Measurements from ENCODE around the gene MAP2K5.

MAP2K5 gene

DNA sequence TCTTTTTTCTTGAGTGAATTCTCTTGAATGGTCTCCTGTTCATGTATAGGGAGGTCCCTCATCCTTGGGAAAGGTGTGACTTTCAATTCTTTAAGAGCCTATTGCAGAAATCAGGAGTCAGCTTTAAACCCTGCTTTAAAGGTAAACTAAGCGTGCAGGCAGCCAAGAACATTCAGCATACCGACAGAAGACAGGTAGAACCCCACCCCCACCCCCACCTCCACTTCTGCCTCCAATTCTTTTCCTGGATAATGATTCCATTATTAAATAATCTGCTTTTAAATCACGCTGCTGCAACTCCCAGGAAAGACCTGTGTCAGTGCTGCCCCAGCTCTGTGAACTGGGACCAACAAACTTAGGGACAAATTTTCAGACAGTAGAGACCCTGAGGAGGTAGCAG, 233.5 kb downstream of the MAP2K5 start:
- no peak for TF ChIP-seq RAD21 (IDR thresholded peaks at IDR 0.05; ENCODE audit: low read depth)
- TF ChIP-seq EP300 (IDR thresholded peaks at IDR 0.05; ENCODE audit: borderline replicate concordance) = no peak
- no peak for TF ChIP-seq TEAD4 (IDR thresholded peaks at IDR 0.05)
- no peak for TF ChIP-seq FOXM1 (IDR thresholded peaks at IDR 0.05; ENCODE audit: borderline replicate concordance, low read depth)
- no peak for TF ChIP-seq EGR1 (IDR thresholded peaks at IDR 0.05)
- TF ChIP-seq, protein P1, sequence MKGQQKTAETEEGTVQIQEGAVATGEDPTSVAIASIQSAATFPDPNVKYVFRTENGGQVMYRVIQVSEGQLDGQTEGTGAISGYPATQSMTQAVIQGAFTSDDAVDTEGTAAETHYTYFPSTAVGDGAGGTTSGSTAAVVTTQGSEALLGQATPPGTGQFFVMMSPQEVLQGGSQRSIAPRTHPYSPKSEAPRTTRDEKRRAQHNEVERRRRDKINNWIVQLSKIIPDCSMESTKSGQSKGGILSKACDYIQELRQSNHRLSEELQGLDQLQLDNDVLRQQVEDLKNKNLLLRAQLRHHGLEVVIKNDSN (IDR thresholded peaks at IDR 0.05) = no peak
- no peak for TF ChIP-seq NFIC (IDR thresholded peaks at IDR 0.05)
- TF ChIP-seq CEBPB (IDR thresholded peaks at IDR 0.05) = no peak
- no peak for TF ChIP-seq REST (IDR thresholded peaks at IDR 0.05; ENCODE audit: low read depth)
- no peak for TF ChIP-seq YY1 (IDR thresholded peaks at IDR 0.05; ENCODE audit: low read depth)
- no peak for TF ChIP-seq ZBTB7A (IDR thresholded peaks at IDR 0.05; ENCODE audit: low read depth)
- TF ChIP-seq CREB1 (IDR thresholded peaks at IDR 0.05; ENCODE audit: low read depth) = no peak
- no peak for TF ChIP-seq TCF12 (IDR thresholded peaks at IDR 0.05; ENCODE audit: low read depth)
- TF ChIP-seq TAF1 (IDR thresholded peaks at IDR 0.05; ENCODE audit: low read depth) = no peak
- TF ChIP-seq MAX (IDR thresholded peaks at IDR 0.05) = no peak

GRCh38 chr15:67776600-67776999, 234.1 kb downstream of the MAP2K5 start:
- TF ChIP-seq CEBPB (IDR thresholded peaks at IDR 0.05) = no peak
- no peak for TF ChIP-seq TAF1 (IDR thresholded peaks at IDR 0.05; ENCODE audit: low read depth)
- TF ChIP-seq EP300 (IDR thresholded peaks at IDR 0.05; ENCODE audit: borderline replicate concordance) = no peak
- TF ChIP-seq MAX (IDR thresholded peaks at IDR 0.05) = no peak
- TF ChIP-seq CREB1 (IDR thresholded peaks at IDR 0.05; ENCODE audit: low read depth) = no peak
- no peak for TF ChIP-seq EGR1 (IDR thresholded peaks at IDR 0.05)
- no peak for TF ChIP-seq NFIC (IDR thresholded peaks at IDR 0.05)
- TF ChIP-seq, protein P1 (IDR thresholded peaks at IDR 0.05) = no peak
- no peak for TF ChIP-seq YY1 (IDR thresholded peaks at IDR 0.05; ENCODE audit: low read depth)
- no peak for TF ChIP-seq REST (IDR thresholded peaks at IDR 0.05; ENCODE audit: low read depth)
- TF ChIP-seq TCF12 (IDR thresholded peaks at IDR 0.05; ENCODE audit: low read depth) = no peak
- TF ChIP-seq RAD21 (IDR thresholded peaks at IDR 0.05; ENCODE audit: low read depth) = no peak
- TF ChIP-seq ZBTB7A (IDR thresholded peaks at IDR 0.05; ENCODE audit: low read depth) = no peak
- TF ChIP-seq TEAD4 (IDR thresholded peaks at IDR 0.05) = no peak
- no peak for TF ChIP-seq FOXM1 (IDR thresholded peaks at IDR 0.05; ENCODE audit: borderline replicate concordance, low read depth)

DNA sequence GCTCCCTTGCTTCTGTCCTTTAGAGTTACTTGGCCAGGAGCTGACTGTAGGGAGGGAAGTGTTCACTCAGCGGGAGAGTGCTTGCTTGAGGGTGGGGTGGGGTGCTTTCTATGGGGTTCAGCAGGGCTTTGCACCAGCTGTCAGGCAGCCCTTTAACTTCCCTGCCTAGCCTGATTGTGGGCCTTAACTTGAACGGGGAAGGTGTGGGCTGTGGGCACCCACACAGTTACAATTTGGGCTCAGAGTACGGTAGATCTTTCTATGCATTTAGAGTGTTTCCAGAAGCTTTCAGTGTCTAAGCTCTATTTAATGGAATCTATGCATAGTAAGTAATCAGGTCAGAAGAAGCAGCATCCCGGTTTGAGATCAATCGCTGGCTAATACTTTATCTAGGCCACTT, 234.6 kb downstream of the MAP2K5 start:
- no peak for TF ChIP-seq CEBPB (IDR thresholded peaks at IDR 0.05)

DNA sequence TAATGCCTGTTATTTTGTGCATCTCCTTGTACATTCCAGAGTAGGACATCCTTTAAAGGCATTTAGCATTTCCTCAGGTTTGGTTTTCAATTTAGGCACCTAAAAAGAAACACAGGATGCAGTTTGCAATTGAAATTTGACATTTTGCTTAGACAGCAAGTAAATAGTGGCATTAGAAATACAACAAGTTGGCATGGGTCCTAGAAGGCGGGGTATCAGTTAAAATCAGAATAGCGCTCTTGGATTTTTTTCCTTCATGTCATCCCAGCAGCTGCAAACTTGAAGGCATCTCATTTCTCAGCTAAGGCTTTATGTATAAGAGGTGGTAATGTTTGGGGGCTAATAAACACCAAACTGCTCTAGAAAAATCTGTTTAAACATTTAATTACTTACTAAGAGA, 235.3 kb downstream of the MAP2K5 start:
- TF ChIP-seq, protein P1 (IDR thresholded peaks at IDR 0.05) = no peak
- TF ChIP-seq REST (IDR thresholded peaks at IDR 0.05; ENCODE audit: low read depth) (no peak), EGR1 (IDR thresholded peaks at IDR 0.05) (no peak), MAX (IDR thresholded peaks at IDR 0.05) (no peak), TEAD4 (IDR thresholded peaks at IDR 0.05) (no peak), FOXM1 (IDR thresholded peaks at IDR 0.05; ENCODE audit: borderline replicate concordance, low read depth) (no peak), RAD21 (IDR thresholded peaks at IDR 0.05; ENCODE audit: low read depth) (no peak), EP300 (IDR thresholded peaks at IDR 0.05; ENCODE audit: borderline replicate concordance) (no peak), YY1 (IDR thresholded peaks at IDR 0.05; ENCODE audit: low read depth) (no peak), TAF1 (IDR thresholded peaks at IDR 0.05; ENCODE audit: low read depth) (no peak), TCF12 (IDR thresholded peaks at IDR 0.05; ENCODE audit: low read depth) (no peak), ZBTB7A (IDR thresholded peaks at IDR 0.05; ENCODE audit: low read depth) (no peak), CEBPB (IDR thresholded peaks at IDR 0.05) (no peak), CREB1 (IDR thresholded peaks at IDR 0.05; ENCODE audit: low read depth) (no peak), NFIC (IDR thresholded peaks at IDR 0.05) (no peak)
